Endothelial cell of umbilical vein (primary cell): ENCODE results near the gene KIRREL1. TPM values are rescaled to one million over a fixed set of nuclear protein-coding genes. Genes with fewer than 3 reads are reported as not detected.

ENCODE experiments used
- BruUV-seq: library from RNA; stranded (reverse); fragments of 400-500 nt; replicated peaks from 2 replicates; lab custom pipeline; 2021; lab: Mats Ljungman, UMichigan
- CTCF ChIA-PET: fragments of 300-600, 350-600 bp; sonication (Branson Sonifier 250); formaldehyde crosslinking; loops from one replicate; lab custom pipeline; 2021; ENCODE audit warnings: antibody characterized with exemption, inconsistent platforms; lab: Charles Lee
- POLR2A ChIA-PET: fragments of 300-600, 350-600 bp; sonication (Branson Sonifier 250); formaldehyde crosslinking; loops from one replicate; lab custom pipeline; 2021; ENCODE audit warnings: antibody characterized with exemption, inconsistent platforms; lab: Charles Lee
- DNase-seq: peaks from one replicate; pipeline ENCODE4 v3.0.0-alpha.2; 2011; ENCODE audit warnings: low read depth, low spot score
- FAIRE-seq: peaks from 2 replicates; lab custom pipeline; 2011; peaks lifted over from hg19 to GRCh38; lab: Jason Lieb, UNC
- H2AFZ ChIP-seq: 2 replicates; pipeline ENCODE4 v1.6.0; 2012; ENCODE audit warnings: low read depth, low read length, control low read depth, inconsistent platforms
- H3K27ac ChIP-seq: 2 replicates; pipeline ENCODE4 v1.5.1; 2011; ENCODE audit warnings: low read depth, mild to moderate bottlenecking, control low read depth, low read length, moderate library complexity; ENCODE audit not compliant: insufficient read depth
- H3K27me3 ChIP-seq, 2 experiments: 2 replicates each; pipeline versions ENCODE4 v1.6.0 to v1.6.1; 2011; ENCODE audit warnings: low read length in 2 of 2, mixed read lengths in 1 of 2; ENCODE audit not compliant: control insufficient read depth in 2 of 2, insufficient read depth in 2 of 2
- H3K36me3 ChIP-seq, 2 experiments: 2 replicates in 1 of 2; 3 replicates in 1 of 2; pipeline ENCODE4 v1.5.1; 2011; ENCODE audit warnings: low read length in 2 of 2, mild to moderate bottlenecking in 1 of 2, moderate library complexity in 1 of 2; ENCODE audit not compliant: control insufficient read depth in 2 of 2, insufficient read depth in 2 of 2; ENCODE audit errors: extremely low read depth in 1 of 2
- H3K4me1 ChIP-seq: 3 replicates; pipeline ENCODE4 v1.5.1; 2011; ENCODE audit warnings: mild to moderate bottlenecking, low read length; ENCODE audit not compliant: control insufficient read depth, insufficient read depth; ENCODE audit errors: extremely low read depth
- H3K4me2 ChIP-seq: 2 replicates; pipeline ENCODE4 v1.6.1; 2011; ENCODE audit warnings: low read length, control low read depth, mixed read lengths; ENCODE audit not compliant: insufficient read depth
- H3K4me3 ChIP-seq, 3 experiments: fragments of 200-600 bp in 1 of 3; sonication (generic), shearing (Covaris generic) in 1 of 3; replicated peaks in 1 of 3; 2 replicates each; pipeline ENCODE4 v1.5.1; 2011 to 2016; ENCODE audit warnings: control low read depth in 3 of 3, low read length in 3 of 3, mild to moderate bottlenecking in 2 of 3, inconsistent platforms in 1 of 3, low read depth in 1 of 3, moderate library complexity in 1 of 3; ENCODE audit not compliant: insufficient read depth in 1 of 3
- H3K79me2 ChIP-seq: 2 replicates; pipeline ENCODE4 v1.6.0; 2012; ENCODE audit warnings: low read length, inconsistent platforms; ENCODE audit not compliant: control insufficient read depth, insufficient read depth
- H3K9ac ChIP-seq: replicated peaks from 2 replicates; pipeline ENCODE3; 2011; ENCODE audit warnings: low read length, control low read depth; ENCODE audit not compliant: insufficient read depth; ENCODE audit errors: extremely low read depth
- H3K9me1 ChIP-seq: replicated peaks from 3 replicates; pipeline ENCODE4 v1.6.0; 2011; ENCODE audit warnings: mild to moderate bottlenecking, low read length; ENCODE audit not compliant: control insufficient read depth, insufficient read depth; ENCODE audit errors: extremely low read depth
- H3K9me3 ChIP-seq: replicated peaks from 2 replicates; pipeline ENCODE4 v1.5.1; 2012; ENCODE audit warnings: low read length, inconsistent platforms; ENCODE audit not compliant: control insufficient read depth, insufficient read depth
- H4K20me1 ChIP-seq: replicated peaks from 2 replicates; pipeline ENCODE3; 2011; ENCODE audit warnings: mild to moderate bottlenecking, low read length; ENCODE audit not compliant: control insufficient read depth, insufficient read depth; ENCODE audit errors: extremely low read depth
- EZH2 ChIP-seq: IDR thresholded peaks from 2 replicates; pipeline ENCODE4 v1.6.1; 2012; ENCODE audit warnings: borderline replicate concordance, low read depth, mild to moderate bottlenecking, moderate library complexity, low read length, inconsistent platforms; ENCODE audit not compliant: severe bottlenecking
- FOS ChIP-seq: IDR thresholded peaks from 2 replicates; pipeline ENCODE4 v1.6.1; 2011; ENCODE audit warnings: mild to moderate bottlenecking, low read length, moderate library complexity, borderline replicate concordance; ENCODE audit not compliant: insufficient read depth
- GATA2 ChIP-seq: IDR thresholded peaks from 2 replicates; pipeline ENCODE4 v1.7.0; 2011; ENCODE audit warnings: low read depth, mild to moderate bottlenecking, moderate library complexity, mixed read lengths, low read length; ENCODE audit not compliant: insufficient read length, insufficient read depth
- JUN ChIP-seq: IDR thresholded peaks from 2 replicates; pipeline ENCODE4 v1.6.1; 2011; ENCODE audit warnings: borderline replicate concordance, low read depth; ENCODE audit not compliant: insufficient read length, insufficient read depth
- MYC ChIP-seq: IDR thresholded peaks from one replicate; pipeline ENCODE4 v1.6.1; 2011; ENCODE audit warnings: mild to moderate bottlenecking, low read depth, low read length
- POLR2A ChIP-seq: IDR thresholded peaks from 2 replicates; pipeline ENCODE4 v1.6.1; 2012; ENCODE audit warnings: low read depth, mild to moderate bottlenecking, control low read depth, low read length
- POLR2AphosphoS5 ChIP-seq: IDR thresholded peaks from 2 replicates; pipeline ENCODE4 v1.6.1; 2012; ENCODE audit warnings: low read depth, mild to moderate bottlenecking, control low read depth, low read length, moderate library complexity; ENCODE audit not compliant: insufficient read depth
- dilution Hi-C: fragments of 300-500 bp; cut with MboI; formaldehyde crosslinking; loops from one replicate; pipeline ENCODE4 v1.15.0; 2019; ENCODE audit warnings: low sequenced_read_pairs; ENCODE audit not compliant: extremely low pct_ligation_motif_present
- intact Hi-C: fragments of 100-400 bp; cut with micrococcal nuclease; formaldehyde crosslinking; loops from one replicate; pipeline ENCODE4 v1.10.0; 2022
- polyA plus RNA-seq, 4 experiments: library from polyadenylated mRNA; depleted of rRNA in 3 of 4; stranded (reverse) in 3 of 4; unstranded in 1 of 4; fragments of >200 nt; gene quantifications; 2 replicates each; pipeline versions ENCODE4 v1.2.1 to v1.2.3, GENCODE V29; 2011 to 2012; ENCODE audit warnings: missing spikeins in 1 of 4
- total RNA-seq: library from RNA; stranded (reverse); gene quantifications from 2 replicates; pipeline ENCODE4 v1.2.3, GENCODE V29; 2021
- TF ChIP-seq, protein P1 (sequence below): IDR thresholded peaks from 2 replicates; pipeline ENCODE4 v1.6.1; 2011; ENCODE audit not compliant: insufficient read depth, insufficient read length
- TF ChIP-seq, protein P2 (sequence below), 2 donors: IDR thresholded peaks; 1 replicate in 1 of 2; 2 replicates in 1 of 2; pipeline ENCODE4 v1.5.1; 2011; ENCODE audit warnings: low read length in 2 of 2, mild to moderate bottlenecking in 2 of 2, moderate library complexity in 2 of 2, control low read depth in 1 of 2, inconsistent platforms in 1 of 2, low read depth in 1 of 2; ENCODE audit not compliant: insufficient read depth in 1 of 2; ENCODE audit errors: extremely low read depth in 1 of 2

The KIRREL1 gene
- total and polyA plus RNA-seq, 2 donors (not counting 3 experiments of a cell fraction or from before 2014, with no cell fraction given): 35.6 to 57.6 TPM

DNA sequence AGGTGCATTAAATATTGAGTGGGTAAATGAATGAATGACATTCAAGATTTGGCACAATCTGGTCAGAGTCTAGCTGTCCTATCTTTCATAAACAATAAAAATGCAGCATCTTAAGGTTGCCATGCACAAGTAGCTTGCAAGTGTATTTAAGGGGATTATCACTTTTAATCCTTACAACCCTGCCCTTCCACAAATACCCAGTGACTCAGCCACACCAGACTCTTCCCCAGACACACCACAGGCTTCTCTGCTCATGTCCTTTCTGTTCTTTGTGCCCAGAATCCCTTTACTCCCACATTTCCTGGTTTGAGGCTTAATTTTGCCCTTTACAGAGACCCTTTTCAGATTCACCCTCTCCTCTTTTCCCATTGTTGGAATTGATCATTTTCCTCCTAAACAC is 59.8 kb downstream of the KIRREL1 start:
- H4K20me1 ChIP-seq: no peaks in the 10 kb centered on the region
- H3K4me2 ChIP-seq: no peak overlapping the region
- FAIRE-seq (no peak), DNase-seq (no peak)
- ChIA-PET POLR2A (no interaction called here), CTCF (interaction anchor here (0.8 to 5.2 kb wide), 5 partner anchors 12 to 65 kb away, joined by 3 to 26 read pairs (median 10); no protein-coding TSS in a partner anchor)
- TF ChIP-seq POLR2A (no peak), JUN (no peak), FOS (no peak), GATA2 (no peak)
- TF ChIP-seq, protein P1, sequence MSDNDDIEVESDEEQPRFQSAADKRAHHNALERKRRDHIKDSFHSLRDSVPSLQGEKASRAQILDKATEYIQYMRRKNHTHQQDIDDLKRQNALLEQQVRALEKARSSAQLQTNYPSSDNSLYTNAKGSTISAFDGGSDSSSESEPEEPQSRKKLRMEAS: no peak
- no peaks in the 10 kb centered on the region for H3K27me3 ChIP-seq
- H3K9me3 ChIP-seq: no peaks in the 10 kb centered on the region
- peaks cover 19% of the 10 kb centered on the region for H3K4me1 ChIP-seq
- intact Hi-C loops (no loop called here), dilution Hi-C loops (no loop called here)
- no peak overlapping the region for H3K4me3 ChIP-seq
- no peaks in the 10 kb centered on the region for H3K36me3 ChIP-seq
- no peak overlapping the region for H2AFZ ChIP-seq
- peaks cover 3% of the 10 kb centered on the region for H3K79me2 ChIP-seq
- BruUV-seq: no TSS peak
- H3K27ac ChIP-seq: no peak overlapping the region
- no peaks in the 10 kb centered on the region for H3K9me1 ChIP-seq
- H3K9ac ChIP-seq: no peak overlapping the region

DNA sequence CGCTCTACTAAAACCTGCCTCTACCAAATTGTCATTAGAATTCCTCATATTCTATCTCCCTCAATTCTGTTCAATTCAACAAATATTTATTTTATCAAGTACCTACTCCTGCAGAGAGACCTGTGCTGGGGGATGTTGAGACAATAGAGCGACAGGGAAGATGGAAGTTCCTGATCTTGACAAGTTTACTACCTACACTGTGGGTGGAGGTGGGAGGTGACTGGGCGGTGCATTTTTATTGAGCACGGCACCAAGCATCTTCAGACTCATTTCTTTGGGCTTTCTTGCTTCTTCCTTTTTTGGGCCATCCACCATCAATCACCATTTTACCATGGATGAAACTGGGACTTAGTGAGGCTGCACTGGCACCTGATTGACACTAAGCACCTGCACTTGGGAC is 61.3 kb downstream of the KIRREL1 start:
- H3K9me1 ChIP-seq: no peaks in the 10 kb centered on the region
- no peaks in the 10 kb centered on the region for H4K20me1 ChIP-seq
- H3K27me3 ChIP-seq: no peaks in the 10 kb centered on the region
- TF ChIP-seq POLR2AphosphoS5: no peak
- no peak for TF ChIP-seq MYC
- no peak for TF ChIP-seq GATA2
- TF ChIP-seq JUN: no peak
- TF ChIP-seq EZH2: no peak
- TF ChIP-seq, protein P1: no peak
- TF ChIP-seq, protein P2, sequence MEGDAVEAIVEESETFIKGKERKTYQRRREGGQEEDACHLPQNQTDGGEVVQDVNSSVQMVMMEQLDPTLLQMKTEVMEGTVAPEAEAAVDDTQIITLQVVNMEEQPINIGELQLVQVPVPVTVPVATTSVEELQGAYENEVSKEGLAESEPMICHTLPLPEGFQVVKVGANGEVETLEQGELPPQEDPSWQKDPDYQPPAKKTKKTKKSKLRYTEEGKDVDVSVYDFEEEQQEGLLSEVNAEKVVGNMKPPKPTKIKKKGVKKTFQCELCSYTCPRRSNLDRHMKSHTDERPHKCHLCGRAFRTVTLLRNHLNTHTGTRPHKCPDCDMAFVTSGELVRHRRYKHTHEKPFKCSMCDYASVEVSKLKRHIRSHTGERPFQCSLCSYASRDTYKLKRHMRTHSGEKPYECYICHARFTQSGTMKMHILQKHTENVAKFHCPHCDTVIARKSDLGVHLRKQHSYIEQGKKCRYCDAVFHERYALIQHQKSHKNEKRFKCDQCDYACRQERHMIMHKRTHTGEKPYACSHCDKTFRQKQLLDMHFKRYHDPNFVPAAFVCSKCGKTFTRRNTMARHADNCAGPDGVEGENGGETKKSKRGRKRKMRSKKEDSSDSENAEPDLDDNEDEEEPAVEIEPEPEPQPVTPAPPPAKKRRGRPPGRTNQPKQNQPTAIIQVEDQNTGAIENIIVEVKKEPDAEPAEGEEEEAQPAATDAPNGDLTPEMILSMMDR (IDR thresholded peaks at IDR 0.05; ENCODE audit: extremely low read depth in 1 of 2, insufficient read depth in 1 of 2, low read depth in 1 of 2, low read length in 2 of 2): no peak
- no peak for TF ChIP-seq FOS
- no peak for TF ChIP-seq POLR2A
- peaks cover 19% of the 10 kb centered on the region for H3K4me1 ChIP-seq
- no peak for DNase-seq
- dilution Hi-C loops: no loop called here
- intact Hi-C loops: no loop called here
- H3K79me2 ChIP-seq: peaks cover 3% of the 10 kb centered on the region
- no peaks in the 10 kb centered on the region for H3K36me3 ChIP-seq
- no peaks in the 10 kb centered on the region for H3K9me3 ChIP-seq
- no peak for FAIRE-seq
- H3K9ac ChIP-seq: no peak overlapping the region
- H3K27ac ChIP-seq: no peak overlapping the region
- no peak overlapping the region for H3K4me2 ChIP-seq
- BruUV-seq: no TSS peak
- CTCF ChIA-PET: interaction anchor here (1.0 to 5.2 kb wide), 5 partner anchors 17 to 64 kb away, joined by 4 to 26 read pairs (median 10); no protein-coding TSS in a partner anchor
- no peak overlapping the region for H2AFZ ChIP-seq
- POLR2A ChIA-PET: no interaction called here
- H3K4me3 ChIP-seq: no peak overlapping the region
